HG03064 (cell line): Measurements from ENCODE around the gene CIBAR2.

Experiments used
- ATAC-seq: cut with Tn5 transposase; IDR thresholded peaks from one replicate; pipeline ENCODE4 v1.9.1; 2021; ENCODE audit warnings: low read depth; ENCODE audit not compliant: unreplicated experiment

CIBAR2 gene

DNA sequence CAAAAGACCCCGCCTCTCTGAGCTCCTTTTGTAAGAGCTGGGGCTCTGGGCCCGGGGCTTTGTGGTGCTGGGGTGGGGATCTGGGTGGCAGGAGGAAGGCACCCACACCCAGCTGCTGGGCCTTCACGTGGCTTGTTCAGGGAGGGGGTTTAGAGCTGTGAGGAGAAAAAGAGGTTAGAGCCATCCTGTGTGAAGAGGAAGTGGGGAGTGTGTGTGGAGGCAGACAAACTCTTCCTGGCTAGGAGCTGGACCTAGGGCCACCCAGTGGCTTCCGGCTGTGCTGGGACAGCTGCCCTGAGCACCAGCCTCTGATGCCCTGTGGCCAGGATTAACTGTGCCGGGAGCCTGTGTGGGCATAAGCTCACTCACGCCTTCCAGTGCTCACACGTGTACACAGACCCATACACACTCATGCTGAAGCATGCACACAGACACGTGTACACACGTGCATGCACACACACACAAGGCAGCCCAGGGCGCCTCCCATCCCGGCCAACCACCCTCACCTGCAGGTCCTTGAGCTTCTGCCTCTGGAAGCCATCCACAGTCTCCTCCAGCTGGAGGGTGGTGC lies 7.4 kb downstream of the CIBAR2 start:
- ATAC-seq: peak; percentile 64

DNA sequence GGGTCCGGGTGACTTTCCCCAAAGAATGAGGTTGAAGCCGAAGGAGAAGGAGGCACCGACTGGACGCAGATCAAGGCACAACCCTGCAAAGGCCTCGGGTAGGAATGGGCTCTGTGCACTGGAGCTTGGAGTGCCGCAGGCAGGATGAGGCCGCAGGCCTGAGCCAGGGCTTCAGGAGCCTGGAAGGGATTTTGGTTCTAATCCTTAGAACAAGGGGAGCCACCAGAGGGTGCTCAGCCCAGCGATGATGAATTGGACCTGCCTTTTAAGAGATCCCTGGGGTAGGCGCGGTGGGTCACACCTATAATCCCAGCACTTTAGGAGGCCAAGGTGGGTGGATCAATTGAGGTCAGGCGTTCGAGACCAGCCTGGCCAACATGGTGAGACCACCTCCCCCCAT lies 8.1 kb downstream of the CIBAR2 start:
- ATAC-seq: no peak

DNA sequence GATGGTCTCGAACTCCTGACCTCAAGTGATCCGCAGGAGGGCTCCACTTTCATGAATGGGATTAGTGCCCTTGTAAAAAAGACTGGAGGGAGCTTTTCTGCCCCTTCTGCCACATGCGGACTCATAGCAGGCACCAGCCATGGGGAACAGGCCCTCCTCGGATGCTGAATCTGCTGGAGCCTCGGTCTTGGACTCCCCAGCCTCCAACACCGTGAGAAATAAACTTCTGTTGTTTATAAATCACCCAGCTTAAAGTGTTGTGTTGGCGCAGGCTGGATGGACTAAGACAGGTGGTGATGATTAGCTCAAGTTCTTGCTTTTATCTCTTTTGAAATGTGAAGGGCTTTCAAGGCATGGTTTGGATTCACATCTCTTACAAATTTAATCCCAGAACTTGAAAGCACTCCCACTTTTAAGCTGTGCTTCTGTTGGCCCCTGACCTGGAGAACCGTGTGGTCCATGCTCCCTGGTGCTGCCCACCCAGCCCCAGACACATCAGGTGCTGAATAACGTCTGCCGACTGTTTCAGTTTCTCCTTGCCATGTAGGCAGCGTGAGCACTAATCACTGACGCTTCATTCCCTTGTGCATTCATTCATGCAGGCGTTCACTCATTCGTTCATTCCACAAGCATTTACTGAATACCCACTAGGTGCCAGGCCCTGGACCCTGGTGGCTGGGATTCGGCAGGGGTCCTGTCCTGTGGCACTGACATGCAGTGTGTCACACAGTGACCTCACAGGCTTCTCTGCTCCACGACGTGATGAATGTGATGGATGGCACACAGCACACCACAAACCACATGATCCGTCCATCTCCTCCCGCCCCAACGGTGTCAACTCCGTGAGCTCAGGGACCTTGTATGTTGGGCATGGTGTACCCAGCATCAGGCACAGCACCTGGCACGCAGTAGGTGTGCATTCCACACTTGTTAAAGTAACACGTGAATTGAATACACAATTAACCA lies 8.9 kb downstream of the CIBAR2 start:
- ATAC-seq: no peak

DNA sequence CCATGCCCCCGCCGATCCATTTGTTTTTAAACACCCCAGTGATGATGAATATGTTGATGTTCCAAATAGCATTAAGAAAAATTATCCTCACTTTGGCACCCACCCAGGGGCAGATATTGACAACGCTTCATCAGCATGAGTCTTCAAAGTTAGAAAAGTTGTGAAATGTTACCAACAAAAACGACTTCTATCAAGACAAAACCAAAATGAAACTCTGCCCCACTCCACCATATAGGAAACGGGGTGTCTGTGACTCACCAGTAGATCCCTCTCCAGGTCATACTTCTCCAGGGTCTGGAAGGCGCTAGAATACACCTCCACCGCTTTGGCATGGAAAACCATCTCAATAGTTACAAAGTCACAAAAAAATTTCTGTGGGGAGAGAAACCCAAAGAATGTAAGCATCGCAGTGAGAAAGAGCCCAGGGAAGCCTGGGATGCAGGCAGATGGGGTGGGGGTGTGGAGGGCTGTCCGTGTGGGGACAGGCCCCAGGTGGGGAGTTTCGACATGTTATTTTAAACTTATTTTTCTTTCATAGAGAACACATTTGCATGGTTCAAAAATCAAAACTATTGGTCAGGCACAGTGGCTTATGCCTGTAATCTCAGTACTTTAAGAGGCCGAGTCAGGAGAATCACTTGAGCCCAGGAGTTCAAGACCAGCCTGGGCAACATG lies 10.2 kb downstream of the CIBAR2 start:
- ATAC-seq: no peak

DNA sequence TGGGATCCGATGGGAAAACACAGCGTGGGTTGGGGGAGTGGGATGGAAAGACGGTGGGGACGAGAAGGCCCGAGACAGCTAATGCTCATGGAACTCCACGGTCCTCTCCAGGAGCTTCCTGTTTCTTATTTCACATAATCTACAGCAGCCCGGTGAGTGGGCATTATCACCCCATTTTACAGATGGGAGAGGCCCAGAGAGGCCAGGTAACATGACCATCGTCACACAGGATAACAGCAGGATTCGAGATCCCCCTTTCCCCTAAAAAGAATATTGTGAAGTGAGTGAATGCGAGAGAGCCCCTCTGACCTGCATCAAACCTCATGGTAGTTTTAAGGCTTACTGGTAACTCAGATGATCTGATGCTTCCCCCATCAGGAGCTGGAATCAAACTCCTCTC lies 12.0 kb downstream of the CIBAR2 start:
- no peak for ATAC-seq

DNA sequence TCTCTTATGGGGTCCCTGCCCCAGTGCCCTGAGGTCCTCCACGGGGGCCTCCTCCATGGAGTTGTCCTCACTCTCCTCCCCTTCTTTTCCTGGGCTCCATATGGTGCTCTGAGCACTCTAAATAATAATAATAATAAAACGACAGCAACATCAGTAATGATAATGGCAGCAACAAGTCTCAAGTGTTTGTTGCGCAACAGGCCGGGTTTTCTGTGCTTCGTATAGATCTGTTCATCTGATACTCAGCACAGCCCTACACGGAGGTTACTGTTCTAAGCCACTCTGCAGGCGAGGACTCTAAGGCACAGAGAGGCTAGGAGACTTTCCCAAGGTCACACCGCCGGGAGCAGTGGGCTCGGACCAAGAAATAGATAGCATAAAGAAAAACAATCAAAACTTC lies 13.7 kb downstream of the CIBAR2 start:
- no peak for ATAC-seq

DNA sequence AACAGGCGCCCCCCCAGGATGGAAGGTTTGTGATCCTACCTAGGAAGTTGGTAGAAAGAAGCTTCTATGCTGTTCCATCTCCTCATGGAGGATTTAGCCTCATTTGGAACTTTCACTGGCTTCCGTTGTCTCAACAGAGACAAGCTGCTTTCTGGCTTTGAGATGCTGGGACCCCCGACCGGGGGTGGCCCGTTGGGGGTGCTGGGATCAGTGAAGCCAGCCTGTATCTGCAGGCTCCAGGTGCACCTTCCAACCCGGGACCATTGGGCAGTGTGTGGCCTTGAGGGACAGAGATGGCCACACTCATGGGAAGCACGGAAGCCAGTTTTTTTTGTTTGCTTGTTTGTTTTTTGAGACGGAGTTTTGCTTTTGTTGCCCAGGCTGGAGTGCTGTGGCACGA lies 15.4 kb downstream of the CIBAR2 start:
- ATAC-seq: no peak

DNA sequence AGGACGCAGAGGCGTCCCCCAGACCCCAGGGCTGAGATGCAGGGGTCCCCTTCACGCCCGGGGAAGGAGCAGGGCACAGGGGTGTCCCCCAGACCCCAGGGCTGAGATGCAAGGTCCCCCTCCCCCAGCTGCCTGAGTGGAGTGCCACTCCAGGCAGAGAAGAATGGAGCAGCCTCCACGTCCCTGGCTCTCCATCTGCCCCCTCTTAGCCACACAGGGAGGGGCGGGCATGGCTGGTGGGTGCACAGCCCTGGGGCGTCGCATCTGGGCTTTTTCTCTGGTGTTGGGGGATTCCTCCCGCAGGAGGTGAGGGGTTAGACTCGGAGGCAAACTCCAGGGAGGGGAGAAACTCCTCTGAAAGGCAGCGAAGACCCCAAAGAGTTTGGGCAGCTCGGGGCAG lies 17.5 kb downstream of the CIBAR2 start:
- ATAC-seq: no peak

DNA sequence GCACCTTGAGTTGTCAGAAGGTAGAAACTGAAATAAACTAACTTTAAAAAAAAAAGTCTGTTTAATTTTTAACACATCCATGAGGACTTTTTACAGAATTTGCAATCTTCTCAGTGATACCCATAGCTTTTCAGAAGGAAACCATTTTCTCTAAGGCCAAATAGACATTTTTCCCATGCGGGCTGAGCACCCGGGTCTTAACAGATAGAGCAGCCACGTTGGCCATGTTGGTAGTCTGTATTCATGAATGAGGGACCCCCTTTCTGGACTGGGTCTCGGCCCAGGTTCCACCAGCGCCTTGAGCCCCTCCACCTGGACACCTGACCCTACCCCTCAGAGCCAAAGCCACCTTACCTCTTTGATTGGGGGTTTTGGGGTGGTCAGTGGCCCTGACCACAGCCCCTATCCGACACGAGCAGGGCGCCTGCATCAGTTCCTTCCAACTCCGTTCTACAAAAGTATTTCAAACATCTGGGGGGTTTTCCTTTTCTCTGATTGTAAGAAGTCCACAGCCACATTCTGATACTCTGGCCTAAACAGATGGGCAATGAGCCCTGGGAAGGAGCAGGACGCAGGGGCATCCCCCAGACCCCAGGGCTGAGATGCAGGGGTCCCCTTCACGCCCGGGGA lies 18.0 kb downstream of the CIBAR2 start:
- ATAC-seq: no peak

DNA sequence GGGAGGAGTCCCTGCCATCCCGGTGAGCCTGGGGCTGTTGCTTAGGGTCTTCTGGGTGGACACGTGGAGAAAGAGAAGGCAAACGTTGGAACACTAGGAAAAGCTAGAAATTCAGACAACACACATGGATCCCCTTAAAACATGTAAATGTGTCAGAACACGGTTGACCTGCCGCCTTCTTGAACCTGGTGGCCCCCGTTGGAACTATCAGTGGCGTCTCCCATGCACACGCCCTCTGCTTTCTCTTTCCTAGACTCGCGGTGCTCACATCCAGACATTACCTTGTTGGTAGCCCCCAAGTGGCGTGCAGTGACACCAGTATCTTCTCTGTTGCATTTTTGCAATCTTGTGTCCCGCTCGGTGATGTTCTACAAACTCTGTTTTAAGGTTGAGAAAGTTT lies 18.6 kb downstream of the CIBAR2 start:
- ATAC-seq: no peak

DNA sequence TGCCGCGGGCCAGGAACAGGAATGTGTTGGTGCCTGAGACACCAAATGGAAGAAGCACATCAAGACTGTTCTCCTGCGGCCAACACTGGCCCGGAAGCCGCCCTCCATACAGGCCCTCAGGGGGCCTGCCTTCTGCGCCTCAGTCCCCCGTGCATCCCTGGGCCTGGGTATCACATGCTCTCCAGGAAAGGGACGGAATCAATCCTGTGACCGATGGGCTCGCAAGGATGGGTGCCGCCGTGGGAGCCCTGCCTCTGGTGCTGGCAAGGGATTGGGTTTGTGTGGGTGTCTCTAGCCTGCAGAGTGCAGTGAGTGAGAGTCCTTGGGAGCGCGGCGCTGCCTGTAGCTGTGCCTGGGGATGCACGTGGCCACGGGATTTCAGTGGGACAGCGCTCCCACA lies 19.4 kb downstream of the CIBAR2 start:
- ATAC-seq: no peak

DNA sequence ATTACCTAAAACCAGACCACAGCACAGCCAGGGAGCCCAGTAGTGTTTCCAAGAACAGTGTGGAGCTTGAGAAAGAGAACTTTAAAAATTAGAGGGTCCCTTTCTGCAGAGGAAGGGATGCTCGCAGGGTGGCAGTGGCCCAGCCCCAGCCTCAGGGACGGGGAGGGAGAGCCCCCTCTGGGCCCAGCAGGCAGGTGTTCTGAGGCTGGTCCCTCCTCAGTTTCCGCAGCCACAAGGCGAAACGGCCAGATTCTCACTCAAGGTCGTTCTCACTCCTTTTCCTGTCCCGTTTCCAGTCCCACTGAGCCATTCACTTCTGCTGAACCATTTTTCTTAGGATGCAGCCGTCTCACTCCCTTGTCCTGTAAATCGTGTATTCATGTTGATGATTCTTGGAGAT lies 20.0 kb downstream of the CIBAR2 start:
- no peak for ATAC-seq

DNA sequence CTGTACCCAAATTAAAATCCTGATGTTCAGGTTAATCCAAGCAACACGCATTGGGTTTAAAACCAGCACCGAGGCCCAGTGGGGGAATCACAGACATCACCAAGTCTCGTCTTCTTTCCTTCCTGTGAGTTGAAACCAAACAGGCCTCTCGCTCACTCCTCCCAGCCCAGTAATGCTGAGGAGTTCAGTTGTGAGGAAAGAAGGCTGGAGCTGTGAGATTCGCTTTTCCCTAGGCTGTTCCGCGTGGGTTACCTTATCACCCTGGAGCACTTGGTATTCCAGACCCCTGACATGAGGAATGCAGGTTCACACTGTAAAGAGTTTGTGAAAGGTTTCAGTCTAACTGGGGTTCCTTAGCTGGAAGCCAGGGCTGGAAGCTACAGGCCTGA lies 20.8 kb downstream of the CIBAR2 start:
- ATAC-seq: no peak

DNA sequence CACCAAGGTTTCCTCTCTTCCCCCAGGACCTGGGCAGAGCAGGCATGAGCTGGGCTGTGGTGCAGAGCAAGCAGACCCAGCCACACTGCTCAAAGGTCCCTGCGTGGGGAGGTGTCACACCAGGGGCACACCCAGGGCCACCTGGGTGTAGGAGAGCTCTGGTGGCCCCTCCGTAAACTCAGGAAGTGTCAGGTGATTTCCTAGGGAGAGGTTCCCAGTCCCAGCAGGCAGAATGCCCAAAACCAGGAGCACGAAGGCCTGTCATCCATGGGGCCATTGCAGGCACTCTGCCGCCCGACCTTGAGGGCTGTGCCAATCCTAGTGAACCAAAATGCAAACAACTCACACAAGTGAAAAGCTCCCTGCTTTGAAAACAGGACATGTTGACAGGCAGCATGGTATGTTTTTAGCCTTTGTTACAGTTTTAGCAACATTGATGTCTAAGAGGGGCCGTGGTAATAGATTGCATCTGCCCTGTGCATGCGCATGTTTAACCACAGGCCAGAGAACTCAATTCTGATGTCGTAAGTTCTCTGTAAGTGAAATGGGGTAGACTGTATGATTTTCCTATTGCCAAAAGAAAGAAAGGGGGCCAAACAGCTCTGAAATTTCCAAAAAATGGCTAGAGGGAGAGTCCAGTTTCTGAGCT lies 21.3 kb downstream of the CIBAR2 start:
- no peak for ATAC-seq

DNA sequence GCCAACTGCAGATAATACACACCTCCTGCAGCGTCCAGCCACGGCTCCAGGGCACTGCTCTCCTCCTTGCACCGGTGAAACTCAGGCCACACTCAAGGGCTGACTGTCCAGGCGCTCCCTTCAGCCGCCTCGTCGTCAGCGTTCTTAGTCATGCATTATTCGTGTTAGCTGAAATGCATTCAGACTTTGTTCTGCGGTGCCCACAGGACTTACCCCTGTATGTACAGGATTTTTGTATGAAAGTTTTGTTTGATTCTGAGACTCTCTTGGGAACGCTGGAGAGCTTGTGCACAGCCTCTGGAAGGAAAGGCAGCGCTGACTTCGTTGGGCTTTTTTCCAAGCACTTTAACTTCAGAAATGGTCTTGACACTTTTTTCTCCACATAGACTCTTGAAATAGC lies 22.1 kb downstream of the CIBAR2 start:
- ATAC-seq: no peak

DNA sequence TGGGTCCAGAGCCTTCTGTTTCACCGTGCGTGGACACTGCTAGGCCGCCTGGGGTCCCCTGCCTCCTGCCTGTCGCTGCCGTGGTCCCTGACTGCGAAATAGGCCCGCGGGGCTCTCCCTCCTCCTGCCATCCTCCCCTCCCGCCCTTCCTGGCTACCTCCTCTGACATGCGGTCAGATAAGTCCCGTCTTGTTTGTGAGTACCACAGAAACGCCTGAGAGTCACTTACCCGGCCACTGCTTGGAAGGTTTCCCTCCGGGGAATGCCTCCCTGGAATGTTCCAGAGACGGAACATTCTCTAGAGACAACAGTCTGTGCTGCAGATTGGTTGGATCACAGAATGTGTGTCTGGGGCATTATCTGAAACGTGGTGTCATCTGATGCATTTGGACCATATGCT lies 22.7 kb downstream of the CIBAR2 start:
- ATAC-seq: no peak

DNA sequence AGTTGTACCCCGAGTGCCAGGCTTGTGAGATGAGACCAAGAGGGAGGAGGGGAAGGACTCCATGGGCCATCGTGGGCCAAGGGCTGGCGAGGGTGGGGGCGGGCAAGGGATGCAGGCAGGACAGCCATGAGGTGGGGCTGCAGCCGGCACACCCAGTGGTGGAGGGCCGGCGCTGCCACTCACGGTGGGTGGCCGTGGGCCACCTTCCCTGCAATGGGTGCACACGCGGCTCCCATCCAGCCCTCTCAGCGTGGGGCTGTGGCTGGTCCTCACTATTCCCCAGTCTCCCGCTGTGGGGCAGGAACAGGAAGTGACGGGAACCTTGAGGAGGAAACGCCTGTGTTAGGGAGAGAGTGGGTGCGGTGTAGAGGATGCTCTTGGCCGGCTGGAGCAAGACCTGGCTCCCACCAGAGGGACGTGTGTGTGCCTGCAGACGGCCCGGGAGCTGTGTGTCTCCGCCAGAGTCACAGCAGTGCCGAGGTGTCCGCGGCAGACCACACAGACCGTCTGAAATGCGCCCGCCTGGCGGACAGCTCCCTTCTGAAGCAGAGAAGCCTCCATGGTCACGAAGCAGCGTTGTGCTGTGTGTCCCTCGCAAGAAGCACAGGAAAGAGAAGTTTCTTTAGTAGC lies 23.6 kb downstream of the CIBAR2 start:
- no peak for ATAC-seq

DNA sequence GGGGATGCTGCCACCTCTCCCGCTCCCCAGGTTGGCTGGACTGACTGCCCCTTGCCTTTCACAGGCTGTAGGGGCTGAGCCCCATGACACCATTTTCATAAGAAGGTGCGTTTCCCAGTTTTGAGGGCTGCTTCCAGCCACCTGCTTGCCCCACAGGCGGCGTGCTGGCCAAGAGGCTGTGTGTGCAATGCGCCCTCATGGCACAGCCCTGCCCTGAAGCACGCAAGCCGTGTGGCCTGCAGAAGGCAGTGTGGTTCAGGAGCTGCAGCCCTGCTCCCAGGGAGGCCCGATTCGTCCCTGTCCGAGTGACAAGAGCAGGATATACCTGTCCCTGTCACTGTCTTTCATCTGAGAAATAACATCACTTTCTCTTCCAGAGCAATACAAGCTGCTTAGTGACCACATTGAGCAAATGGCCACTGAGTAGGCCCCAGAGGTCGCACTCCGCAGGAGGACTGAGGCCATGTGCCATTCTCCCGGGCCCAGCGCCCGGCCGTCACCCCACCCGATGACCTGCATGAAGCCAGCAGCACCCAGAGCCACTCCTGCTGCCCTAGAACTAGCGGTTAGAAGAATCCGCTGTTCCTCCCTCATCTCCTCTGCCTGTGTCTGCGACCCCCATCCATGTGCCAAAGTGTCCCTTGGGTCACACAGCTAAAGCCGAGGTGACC lies 24.2 kb downstream of the CIBAR2 start:
- no peak for ATAC-seq

DNA sequence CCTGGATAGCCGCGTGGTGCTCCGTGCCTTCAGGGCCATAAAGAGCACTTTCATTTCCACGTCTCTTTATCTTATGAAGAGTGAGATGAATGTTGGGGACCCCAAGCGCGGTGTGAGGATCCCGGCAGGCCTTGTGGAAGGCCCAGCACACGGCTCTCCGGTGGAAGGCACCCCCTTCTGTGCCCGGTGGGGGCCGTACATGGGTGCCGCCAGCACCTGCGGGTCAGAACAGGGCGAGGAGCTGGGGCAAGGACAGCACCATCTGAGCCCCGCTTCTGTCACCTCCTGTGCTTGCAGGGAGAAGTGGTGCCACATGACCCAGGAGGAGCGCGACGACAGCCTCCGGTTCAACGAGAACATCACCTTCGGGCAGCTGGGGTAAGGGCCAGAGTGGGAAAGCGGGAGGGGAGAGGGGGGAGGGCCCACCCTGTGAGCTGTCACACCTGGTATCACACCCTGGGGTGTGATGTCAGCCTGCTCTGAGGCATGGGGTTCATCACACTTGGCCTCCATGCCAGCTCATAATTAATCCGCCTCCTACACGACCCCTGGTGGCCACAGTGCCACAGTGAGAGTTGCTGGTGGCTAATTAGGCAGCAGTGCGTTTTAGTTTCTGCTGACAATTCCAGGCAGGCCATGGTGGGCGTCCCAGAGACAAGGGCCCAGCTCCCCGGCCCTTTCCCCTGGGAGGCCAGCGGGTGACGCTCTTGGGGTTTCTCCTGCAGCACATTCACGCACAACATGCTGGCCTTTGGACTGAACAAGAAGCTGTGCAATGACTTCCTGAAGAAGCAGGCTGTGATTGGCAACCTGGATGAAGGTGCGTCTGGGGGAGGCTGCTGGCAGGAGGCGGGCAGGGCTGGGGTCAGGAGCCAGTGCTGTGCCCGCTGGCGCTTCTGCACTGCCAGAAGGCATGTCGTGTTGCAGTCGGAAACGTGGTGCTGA lies 25.7 kb downstream of the CIBAR2 start:
- no peak for ATAC-seq
